K562 (cell line): ENCODE data around the gene SFMBT2. TPM values are rescaled to one million over a fixed set of nuclear protein-coding genes. Genes with fewer than 3 reads are reported as not detected.

Experiments
- ATAC-seq: fragments of 200-7000 bp; cut with Tn5 transposase; 3 replicates; pipeline ENCODE4 v1.9.1; 2020; ENCODE audit warnings: moderate library complexity
- BruUV-seq: library from RNA; stranded (reverse); fragments of 400-500 nt; replicated peaks from 2 replicates; lab custom pipeline; 2021; lab: Mats Ljungman, UMichigan
- CTCF ChIA-PET: fragments of 300-600 bp; formaldehyde crosslinking; extraction: SDS; loops from one replicate; lab custom pipeline; 2021; ENCODE audit warnings: low intra/inter-chr PET ratio; lab: Yijun Ruan, JAX
- POLR2A ChIA-PET: fragments of 300-600, 350-650 bp; sonication (Branson Sonifier 250); formaldehyde crosslinking; extraction: SDS; loops from one replicate; lab custom pipeline; 2021; ENCODE audit warnings: antibody characterized with exemption, inconsistent platforms; lab: Yijun Ruan, JAX
- DNase-seq, 4 experiments: peaks; one replicate each; pipeline versions ENCODE4 v3.0.0 to v3.0.0-alpha.2; 2011 to 2018; ENCODE audit warnings: low spot score in 3 of 4, mixed read lengths in 3 of 4; ENCODE audit errors: extremely low read depth in 1 of 4
- FAIRE-seq: peaks from 2 replicates; lab custom pipeline; 2011; peaks lifted over from hg19 to GRCh38; lab: Jason Lieb, UNC
- H2AFZ ChIP-seq: 2 replicates; pipeline ENCODE4 v1.6.0; 2011; ENCODE audit warnings: low read depth, low read length, control low read depth, inconsistent platforms
- H3K27ac ChIP-seq: fragments of 200-600 bp; 3 replicates; pipeline ENCODE4 v1.8.0; 2011; ENCODE audit warnings: low read depth, mild to moderate bottlenecking, control low read depth, inconsistent platforms, low read length, moderate library complexity, mixed read lengths; ENCODE audit errors: extremely low read depth
- H3K27me3 ChIP-seq, 2 experiments: fragments of 300-600 bp in 1 of 2; 2 replicates in 1 of 2; 3 replicates in 1 of 2; pipeline versions ENCODE4 v1.6.0 to v1.8.0; 2011; ENCODE audit warnings: inconsistent platforms in 2 of 2, low read length in 2 of 2, mild to moderate bottlenecking in 1 of 2, mixed read lengths in 1 of 2, moderate library complexity in 1 of 2; ENCODE audit not compliant: control insufficient read depth in 2 of 2, insufficient read depth in 2 of 2
- H3K36me3 ChIP-seq: fragments of 300-600 bp; 3 replicates; pipeline ENCODE4 v1.8.0; 2011; ENCODE audit warnings: mild to moderate bottlenecking, low read length, inconsistent platforms; ENCODE audit not compliant: control insufficient read depth, insufficient read depth
- H3K4me1 ChIP-seq, 2 experiments: fragments of 200-600 bp in 1 of 2; replicated peaks in 1 of 2; 2 replicates in 1 of 2; 3 replicates in 1 of 2; pipeline versions ENCODE4 v1.5.1 to v1.8.0; 2011; ENCODE audit warnings: inconsistent platforms in 2 of 2, low read length in 2 of 2, mild to moderate bottlenecking in 1 of 2, mixed read lengths in 1 of 2, moderate library complexity in 1 of 2; ENCODE audit not compliant: control insufficient read depth in 2 of 2, insufficient read depth in 2 of 2
- H3K4me2 ChIP-seq: 2 replicates; pipeline ENCODE4 v1.6.1; 2011; ENCODE audit warnings: low read length, control low read depth, inconsistent platforms, mixed read lengths; ENCODE audit not compliant: insufficient read depth
- H3K4me3 ChIP-seq: fragments of 200-600 bp; sonication (generic), shearing (Covaris generic); 2 replicates; pipeline ENCODE4 v1.5.1; 2016; ENCODE audit warnings: control low read depth, inconsistent platforms
- H3K79me2 ChIP-seq: fragments of 200-600 bp; 3 replicates; pipeline ENCODE4 v1.8.0; 2011; ENCODE audit warnings: low read length, inconsistent platforms; ENCODE audit not compliant: control insufficient read depth, insufficient read depth
- H3K9ac ChIP-seq, 2 experiments: 2 replicates each; pipeline versions ENCODE4 v1.6.0 to v1.6.1; 2011; ENCODE audit warnings: low read depth in 2 of 2, low read length in 2 of 2, control low read depth in 1 of 2, inconsistent platforms in 1 of 2, mild to moderate bottlenecking in 1 of 2, mixed read lengths in 1 of 2; ENCODE audit not compliant: insufficient read depth in 1 of 2
- H3K9me1 ChIP-seq: one replicate; pipeline ENCODE4 v1.6.0; 2011; ENCODE audit warnings: inconsistent platforms, mild to moderate bottlenecking, low read length, moderate library complexity; ENCODE audit not compliant: control insufficient read depth, insufficient read depth
- H3K9me3 ChIP-seq: replicated peaks from 2 replicates; pipeline ENCODE4 v1.5.1; 2011; ENCODE audit warnings: low read depth, low read length, inconsistent platforms; ENCODE audit not compliant: control insufficient read depth, insufficient read depth
- H4K20me1 ChIP-seq: replicated peaks from 2 replicates; pipeline ENCODE4 v1.6.1; 2011; ENCODE audit warnings: low read length, inconsistent platforms, mixed read lengths; ENCODE audit not compliant: control insufficient read depth, insufficient read depth
- CBX5 ChIP-seq: IDR thresholded peaks from 2 replicates; pipeline ENCODE4 v1.6.1; 2014; ENCODE audit warnings: low read depth, borderline replicate concordance
- CCNT2 ChIP-seq: IDR thresholded peaks from 2 replicates; pipeline ENCODE4 v1.6.1; 2011; ENCODE audit warnings: borderline replicate concordance, low read depth, mild to moderate bottlenecking, moderate library complexity, mixed read lengths, low read length; ENCODE audit not compliant: insufficient read length; ENCODE audit errors: extremely low read depth
- ETS2 ChIP-seq: IDR thresholded peaks from 2 replicates; pipeline ENCODE4 v1.6.1; 2016; ENCODE audit warnings: borderline replicate concordance, missing genetic modification characterization, mild to moderate bottlenecking, moderate library complexity, missing compliant biosample characterization; ENCODE audit not compliant: poor library complexity, severe bottlenecking
- GTF2E2 ChIP-seq: fragments of 200-800 bp; sonication (Bioruptor generic); IDR thresholded peaks from 2 replicates; pipeline ENCODE4 v1.6.1; 2016; ENCODE audit warnings: missing genetic modification characterization, missing compliant biosample characterization
- HDGF ChIP-seq: fragments of 450-650 bp; IDR thresholded peaks from 2 replicates; pipeline ENCODE4 v1.6.1; 2016
- HNRNPLL ChIP-seq: fragments of 200-400 bp; formaldehyde crosslinking; IDR thresholded peaks from 2 replicates; pipeline ENCODE4 v1.6.1; 2017; ENCODE audit warnings: low read length, low read depth, mild to moderate bottlenecking; ENCODE audit not compliant: poor library complexity, severe bottlenecking
- MEIS2 ChIP-seq: fragments of 450-650 bp; IDR thresholded peaks from 2 replicates; pipeline ENCODE4 v1.6.1; 2014; ENCODE audit warnings: mild to moderate bottlenecking; ENCODE audit not compliant: partially characterized antibody
- POLR3A ChIP-seq: IDR thresholded peaks from 2 replicates; pipeline ENCODE4 v1.6.1; 2011; ENCODE audit warnings: borderline replicate concordance, mild to moderate bottlenecking, moderate library complexity; ENCODE audit not compliant: insufficient read length, insufficient read depth; ENCODE audit errors: extremely low read depth
- SNIP1 ChIP-seq: fragments of 450-650 bp; IDR thresholded peaks from 2 replicates; pipeline ENCODE4 v1.7.1; 2017; ENCODE audit warnings: low read depth, mild to moderate bottlenecking
- TBP ChIP-seq: optimal IDR thresholded peaks from 2 replicates; pipeline ENCODE3; 2011; ENCODE audit warnings: low read depth, low read length, improper control_type of control experiment
- ZEB2 ChIP-seq: fragments of 450-650 bp; IDR thresholded peaks from 2 replicates; pipeline ENCODE4 v1.6.1; 2016
- ZKSCAN3 ChIP-seq: fragments of 250-450 bp; sonication (Bioruptor Pico); IDR thresholded peaks from 2 replicates; pipeline ENCODE4 v1.4.0; 2020
- WGBS: fragments of 100-300 bp; shearing (Covaris generic); methylation state at CpG from one replicate; pipeline ENCODE4 v1.1.6; 2016; ENCODE audit warnings: low coverage, mixed read lengths; ENCODE audit not compliant: insufficient coverage; ENCODE audit errors: missing lambda C conversion rate; 5-methylcytosine and 5-hydroxymethylcytosine counted together
- in situ Hi-C: fragments of 300-500 bp; cut with MboI; formaldehyde crosslinking; loops from 4 replicates; pipeline ENCODE4 v1.15.0; 2018; ENCODE audit warnings: inconsistent platforms, mixed read lengths
- intact Hi-C: fragments of 100-400 bp; cut with micrococcal nuclease; formaldehyde crosslinking; loops from 2 replicates; pipeline ENCODE4 v1.14.2; 2022
- polyA plus RNA-seq, 8 experiments: library from polyadenylated mRNA; depleted of rRNA in 4 of 8; stranded (reverse) in 5 of 8; unstranded in 3 of 8; fragments of >200 nt; fragmentation: Nextera tagmentation in 2 of 8; fragmentation: Illumina TruSeq in 1 of 8; extraction: Ambion mirVana in 2 of 8; extraction: Trizol in 1 of 8; gene quantifications; 2 replicates each; pipeline versions ENCODE4 v1.2.1 to v1.2.3, GENCODE V29; 2011 to 2014; ENCODE audit warnings: inconsistent platforms in 1 of 8, missing spikeins in 1 of 8
- total RNA-seq, 7 experiments: library from RNA; depleted of rRNA in 6 of 7; stranded (reverse); fragments of >200 nt in 6 of 7; fragmentation: Illumina TruSeq in 2 of 7; extraction: Trizol in 2 of 7; gene quantifications; 2 replicates each; pipeline versions ENCODE4 v1.2.1 to v1.2.3, GENCODE V29; 2011 to 2021; ENCODE audit warnings: low replicate concordance in 1 of 7
- TF ChIP-seq, protein P1 (sequence below): IDR thresholded peaks from 2 replicates; pipeline ENCODE4 v1.6.1; 2011; ENCODE audit warnings: borderline replicate concordance, low read depth, mild to moderate bottlenecking, moderate library complexity, low read length; ENCODE audit not compliant: insufficient read depth, poor library complexity, severe bottlenecking
- TF ChIP-seq, protein P2 (sequence below): fragments of 450-650 bp; IDR thresholded peaks from 2 replicates; pipeline ENCODE4 v1.6.1; 2016; ENCODE audit warnings: antibody characterized with exemption

The SFMBT2 gene
- total and polyA plus RNA-seq, 9 of the 15 experiments (the other 6 are each of a cell fraction or from before 2014, with no cell fraction given) = 1.2 to 13.6 (median 7.6) TPM

GRCh38 chr10:7335977-7336376 lies 74.9 kb downstream of the SFMBT2 start:
- Histone ChIP-seq H3K4me3 (no peak overlapping the region), H3K79me2 (peaks cover 61% of the 10 kb centered on the region), H3K9me1 (no peaks in the 10 kb centered on the region), H3K9ac (no peak overlapping the region), H2AFZ (no peak overlapping the region), H3K27ac (no peak overlapping the region), H3K27me3 (no peaks in the 10 kb centered on the region), H3K36me3 (peaks cover 4% of the 10 kb centered on the region; the same call in 1 of the 3 replicates), H3K4me2 (no peak overlapping the region), H4K20me1 (no peaks in the 10 kb centered on the region), H3K4me1 (peaks cover 7 to 10% of the 10 kb centered on the region in 2 experiments; a peak in 4 of 5 replicates), H3K9me3 (no peaks in the 10 kb centered on the region)
- intact Hi-C loops (no loop called here), in situ Hi-C loops (no loop called here)
- ATAC-seq (no peak), DNase-seq (no peak), FAIRE-seq (no peak)
- WGBS = 81% methylated on average over 2 of the region's 2 CpGs
- ChIA-PET CTCF (no interaction called here), POLR2A (no interaction called here)
- no TSS peak for BruUV-seq
- TF ChIP-seq HNRNPLL (no peak), POLR3A (no peak)

- Histone ChIP-seq H3K27me3 (no peaks in the 10 kb centered on the region), H3K9me3 (no peaks in the 10 kb centered on the region), H3K4me3 (no peak overlapping the region), H3K4me2 (no peak overlapping the region), H3K27ac (no peak overlapping the region), H3K4me1 (peaks cover 7 to 10% of the 10 kb centered on the region in 2 experiments; a peak in 4 of 5 replicates), H4K20me1 (no peaks in the 10 kb centered on the region), H3K9me1 (no peaks in the 10 kb centered on the region), H3K36me3 (0 out of 3 replicates have a peak, but pooled peaks cover 4% of the 10 kb centered on the region), H3K9ac (no peak overlapping the region; a peak in 1 of 4 replicates), H2AFZ (no peak overlapping the region), H3K79me2 (peaks cover 72% of the 10 kb centered on the region)
- WGBS = 76% methylated on average over 10 of the region's 10 CpGs
- no peak for DNase-seq
- intact Hi-C loops (no loop called here), in situ Hi-C loops (no loop called here)
- no TSS peak for BruUV-seq
- CTCF ChIA-PET = no interaction called here
- FAIRE-seq = no peak
- POLR2A ChIA-PET = interaction anchor here (1.3 kb wide), 1 partner anchor 8 kb away, joined by 3 read pairs; no protein-coding TSS in a partner anchor
- no peak for ATAC-seq
- TF ChIP-seq ZEB2 = no peak
- no peak for TF ChIP-seq TBP
- no peak for TF ChIP-seq CBX5
- no peak for TF ChIP-seq GTF2E2
- TF ChIP-seq MEIS2 = no peak
- TF ChIP-seq SNIP1 = no peak
- no peak for TF ChIP-seq ZKSCAN3 (CRISPR knock-in tag)
- TF ChIP-seq HDGF = no peak
- TF ChIP-seq CCNT2 = no peak
- TF ChIP-seq ETS2 (tag) = no peak
- TF ChIP-seq, protein P1, sequence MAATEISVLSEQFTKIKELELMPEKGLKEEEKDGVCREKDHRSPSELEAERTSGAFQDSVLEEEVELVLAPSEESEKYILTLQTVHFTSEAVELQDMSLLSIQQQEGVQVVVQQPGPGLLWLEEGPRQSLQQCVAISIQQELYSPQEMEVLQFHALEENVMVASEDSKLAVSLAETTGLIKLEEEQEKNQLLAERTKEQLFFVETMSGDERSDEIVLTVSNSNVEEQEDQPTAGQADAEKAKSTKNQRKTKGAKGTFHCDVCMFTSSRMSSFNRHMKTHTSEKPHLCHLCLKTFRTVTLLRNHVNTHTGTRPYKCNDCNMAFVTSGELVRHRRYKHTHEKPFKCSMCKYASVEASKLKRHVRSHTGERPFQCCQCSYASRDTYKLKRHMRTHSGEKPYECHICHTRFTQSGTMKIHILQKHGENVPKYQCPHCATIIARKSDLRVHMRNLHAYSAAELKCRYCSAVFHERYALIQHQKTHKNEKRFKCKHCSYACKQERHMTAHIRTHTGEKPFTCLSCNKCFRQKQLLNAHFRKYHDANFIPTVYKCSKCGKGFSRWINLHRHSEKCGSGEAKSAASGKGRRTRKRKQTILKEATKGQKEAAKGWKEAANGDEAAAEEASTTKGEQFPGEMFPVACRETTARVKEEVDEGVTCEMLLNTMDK = no peak
- TF ChIP-seq, protein P2, sequence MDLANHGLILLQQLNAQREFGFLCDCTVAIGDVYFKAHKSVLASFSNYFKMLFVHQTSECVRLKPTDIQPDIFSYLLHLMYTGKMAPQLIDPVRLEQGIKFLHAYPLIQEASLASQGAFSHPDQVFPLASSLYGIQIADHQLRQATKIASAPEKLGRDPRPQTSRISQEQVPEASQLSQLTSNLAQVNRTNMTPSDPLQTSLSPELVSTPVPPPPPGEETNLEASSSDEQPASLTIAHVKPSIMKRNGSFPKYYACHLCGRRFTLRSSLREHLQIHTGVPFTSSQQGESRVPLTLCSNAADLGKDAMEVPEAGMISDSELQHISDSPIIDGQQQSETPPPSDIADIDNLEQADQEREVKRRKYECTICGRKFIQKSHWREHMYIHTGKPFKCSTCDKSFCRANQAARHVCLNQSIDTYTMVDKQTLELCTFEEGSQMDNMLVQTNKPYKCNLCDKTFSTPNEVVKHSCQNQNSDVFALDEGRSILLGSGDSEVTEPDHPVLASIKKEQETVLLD = no peak
Observed at GRCh38 chr10:7334642-7334964, 76.2 kb downstream of the SFMBT2 start.
